Endothelial cell of umbilical vein (primary cell): ENCODE data around the gene RAB14. TPM values are rescaled to one million over a fixed set of nuclear protein-coding genes. Genes with fewer than 3 reads are reported as not detected.

Experiments used
- BruUV-seq: library from RNA; stranded (reverse); fragments of 400-500 nt; replicated peaks from 2 replicates; lab custom pipeline; 2021; lab: Mats Ljungman, UMichigan
- CTCF ChIA-PET: fragments of 300-600, 350-600 bp; sonication (Branson Sonifier 250); formaldehyde crosslinking; loops from one replicate; lab custom pipeline; 2021; ENCODE audit warnings: antibody characterized with exemption, inconsistent platforms; lab: Charles Lee
- POLR2A ChIA-PET: fragments of 300-600, 350-600 bp; sonication (Branson Sonifier 250); formaldehyde crosslinking; loops from one replicate; lab custom pipeline; 2021; ENCODE audit warnings: antibody characterized with exemption, inconsistent platforms; lab: Charles Lee
- DNase-seq: peaks from one replicate; pipeline ENCODE4 v3.0.0-alpha.2; 2011; ENCODE audit warnings: low read depth, low spot score
- FAIRE-seq: peaks from 2 replicates; lab custom pipeline; 2011; peaks lifted over from hg19 to GRCh38; lab: Jason Lieb, UNC
- H2AFZ ChIP-seq: 2 replicates; pipeline ENCODE4 v1.6.0; 2012; ENCODE audit warnings: low read depth, low read length, control low read depth, inconsistent platforms
- H3K27ac ChIP-seq: 2 replicates; pipeline ENCODE4 v1.5.1; 2011; ENCODE audit warnings: low read depth, mild to moderate bottlenecking, control low read depth, low read length, moderate library complexity; ENCODE audit not compliant: insufficient read depth
- H3K27me3 ChIP-seq, 2 experiments: 2 replicates each; pipeline versions ENCODE4 v1.6.0 to v1.6.1; 2011; ENCODE audit warnings: low read length in 2 of 2, mixed read lengths in 1 of 2; ENCODE audit not compliant: control insufficient read depth in 2 of 2, insufficient read depth in 2 of 2
- H3K36me3 ChIP-seq, 2 experiments: 2 replicates in 1 of 2; 3 replicates in 1 of 2; pipeline ENCODE4 v1.5.1; 2011; ENCODE audit warnings: low read length in 2 of 2, mild to moderate bottlenecking in 1 of 2, moderate library complexity in 1 of 2; ENCODE audit not compliant: control insufficient read depth in 2 of 2, insufficient read depth in 2 of 2; ENCODE audit errors: extremely low read depth in 1 of 2
- H3K4me1 ChIP-seq: 3 replicates; pipeline ENCODE4 v1.5.1; 2011; ENCODE audit warnings: mild to moderate bottlenecking, low read length; ENCODE audit not compliant: control insufficient read depth, insufficient read depth; ENCODE audit errors: extremely low read depth
- H3K4me2 ChIP-seq: 2 replicates; pipeline ENCODE4 v1.6.1; 2011; ENCODE audit warnings: low read length, control low read depth, mixed read lengths; ENCODE audit not compliant: insufficient read depth
- H3K4me3 ChIP-seq, 3 experiments: fragments of 200-600 bp in 1 of 3; sonication (generic), shearing (Covaris generic) in 1 of 3; replicated peaks in 1 of 3; 2 replicates each; pipeline ENCODE4 v1.5.1; 2011 to 2016; ENCODE audit warnings: control low read depth in 3 of 3, low read length in 3 of 3, mild to moderate bottlenecking in 2 of 3, inconsistent platforms in 1 of 3, low read depth in 1 of 3, moderate library complexity in 1 of 3; ENCODE audit not compliant: insufficient read depth in 1 of 3
- H3K79me2 ChIP-seq: 2 replicates; pipeline ENCODE4 v1.6.0; 2012; ENCODE audit warnings: low read length, inconsistent platforms; ENCODE audit not compliant: control insufficient read depth, insufficient read depth
- H3K9ac ChIP-seq: replicated peaks from 2 replicates; pipeline ENCODE3; 2011; ENCODE audit warnings: low read length, control low read depth; ENCODE audit not compliant: insufficient read depth; ENCODE audit errors: extremely low read depth
- H3K9me1 ChIP-seq: replicated peaks from 3 replicates; pipeline ENCODE4 v1.6.0; 2011; ENCODE audit warnings: mild to moderate bottlenecking, low read length; ENCODE audit not compliant: control insufficient read depth, insufficient read depth; ENCODE audit errors: extremely low read depth
- H3K9me3 ChIP-seq: replicated peaks from 2 replicates; pipeline ENCODE4 v1.5.1; 2012; ENCODE audit warnings: low read length, inconsistent platforms; ENCODE audit not compliant: control insufficient read depth, insufficient read depth
- H4K20me1 ChIP-seq: replicated peaks from 2 replicates; pipeline ENCODE3; 2011; ENCODE audit warnings: mild to moderate bottlenecking, low read length; ENCODE audit not compliant: control insufficient read depth, insufficient read depth; ENCODE audit errors: extremely low read depth
- EZH2 ChIP-seq: IDR thresholded peaks from 2 replicates; pipeline ENCODE4 v1.6.1; 2012; ENCODE audit warnings: borderline replicate concordance, low read depth, mild to moderate bottlenecking, moderate library complexity, low read length, inconsistent platforms; ENCODE audit not compliant: severe bottlenecking
- FOS ChIP-seq: IDR thresholded peaks from 2 replicates; pipeline ENCODE4 v1.6.1; 2011; ENCODE audit warnings: mild to moderate bottlenecking, low read length, moderate library complexity, borderline replicate concordance; ENCODE audit not compliant: insufficient read depth
- GATA2 ChIP-seq: IDR thresholded peaks from 2 replicates; pipeline ENCODE4 v1.7.0; 2011; ENCODE audit warnings: low read depth, mild to moderate bottlenecking, moderate library complexity, mixed read lengths, low read length; ENCODE audit not compliant: insufficient read length, insufficient read depth
- JUN ChIP-seq: IDR thresholded peaks from 2 replicates; pipeline ENCODE4 v1.6.1; 2011; ENCODE audit warnings: borderline replicate concordance, low read depth; ENCODE audit not compliant: insufficient read length, insufficient read depth
- MAX ChIP-seq: IDR thresholded peaks from 2 replicates; pipeline ENCODE4 v1.6.1; 2011; ENCODE audit not compliant: insufficient read depth, insufficient read length
- MYC ChIP-seq: IDR thresholded peaks from one replicate; pipeline ENCODE4 v1.6.1; 2011; ENCODE audit warnings: mild to moderate bottlenecking, low read depth, low read length
- POLR2A ChIP-seq: IDR thresholded peaks from 2 replicates; pipeline ENCODE4 v1.6.1; 2012; ENCODE audit warnings: low read depth, mild to moderate bottlenecking, control low read depth, low read length
- POLR2AphosphoS5 ChIP-seq: IDR thresholded peaks from 2 replicates; pipeline ENCODE4 v1.6.1; 2012; ENCODE audit warnings: low read depth, mild to moderate bottlenecking, control low read depth, low read length, moderate library complexity; ENCODE audit not compliant: insufficient read depth
- dilution Hi-C: fragments of 300-500 bp; cut with MboI; formaldehyde crosslinking; loops from one replicate; pipeline ENCODE4 v1.15.0; 2019; ENCODE audit warnings: low sequenced_read_pairs; ENCODE audit not compliant: extremely low pct_ligation_motif_present
- intact Hi-C: fragments of 100-400 bp; cut with micrococcal nuclease; formaldehyde crosslinking; loops from one replicate; pipeline ENCODE4 v1.10.0; 2022
- polyA plus RNA-seq, 4 experiments: library from polyadenylated mRNA; depleted of rRNA in 3 of 4; stranded (reverse) in 3 of 4; unstranded in 1 of 4; fragments of >200 nt; gene quantifications; 2 replicates each; pipeline versions ENCODE4 v1.2.1 to v1.2.3, GENCODE V29; 2011 to 2012; ENCODE audit warnings: missing spikeins in 1 of 4
- total RNA-seq: library from RNA; stranded (reverse); gene quantifications from 2 replicates; pipeline ENCODE4 v1.2.3, GENCODE V29; 2021
- TF ChIP-seq, protein P1 (sequence below), 2 donors: IDR thresholded peaks; 1 replicate in 1 of 2; 2 replicates in 1 of 2; pipeline ENCODE4 v1.5.1; 2011; ENCODE audit warnings: low read length in 2 of 2, mild to moderate bottlenecking in 2 of 2, moderate library complexity in 2 of 2, control low read depth in 1 of 2, inconsistent platforms in 1 of 2, low read depth in 1 of 2; ENCODE audit not compliant: insufficient read depth in 1 of 2; ENCODE audit errors: extremely low read depth in 1 of 2

Gene RAB14
- total and polyA plus RNA-seq, 2 donors (not counting 3 experiments of a cell fraction or from before 2014, with no cell fraction given): 18.9 to 79.3 TPM

DNA sequence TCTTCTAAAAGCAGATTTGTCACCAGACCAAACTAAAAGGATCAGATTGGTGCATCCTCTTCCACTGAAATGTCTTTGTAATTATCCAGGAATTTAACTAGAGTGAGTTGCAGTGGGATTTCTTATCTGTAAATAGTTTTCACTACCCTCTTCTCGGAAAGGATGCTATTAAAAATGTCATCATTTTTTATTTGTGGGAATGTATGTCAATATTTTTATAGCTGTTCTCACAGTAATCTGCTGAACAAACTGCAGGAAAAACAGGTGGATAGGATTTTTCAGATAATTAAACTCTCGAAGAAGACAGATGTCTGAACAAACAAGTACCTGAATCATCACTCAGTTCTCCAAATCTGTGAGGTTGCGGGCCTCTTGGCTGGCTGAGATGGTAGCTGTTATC, 62.7 kb downstream of the RAB14 start:
- ChIA-PET POLR2A (no interaction called here), CTCF (interaction anchor here (1.2 kb wide), 1 partner anchor 17 kb away, joined by 4 read pairs; no protein-coding TSS in a partner anchor)
- H3K27me3 ChIP-seq: no peaks in the 10 kb centered on the region
- no peaks in the 10 kb centered on the region for H3K9me3 ChIP-seq
- no peaks in the 10 kb centered on the region for H3K9me1 ChIP-seq
- BruUV-seq: no TSS peak
- no peaks in the 10 kb centered on the region for H3K79me2 ChIP-seq
- FAIRE-seq: no peak
- H3K4me3 ChIP-seq: no peak overlapping the region
- no peaks in the 10 kb centered on the region for H3K4me1 ChIP-seq
- no peak for DNase-seq
- TF ChIP-seq EZH2 (no peak), MYC (no peak), FOS (no peak), GATA2 (no peak), POLR2AphosphoS5 (no peak), MAX (no peak), JUN (no peak), POLR2A (no peak)
- TF ChIP-seq, protein P1, sequence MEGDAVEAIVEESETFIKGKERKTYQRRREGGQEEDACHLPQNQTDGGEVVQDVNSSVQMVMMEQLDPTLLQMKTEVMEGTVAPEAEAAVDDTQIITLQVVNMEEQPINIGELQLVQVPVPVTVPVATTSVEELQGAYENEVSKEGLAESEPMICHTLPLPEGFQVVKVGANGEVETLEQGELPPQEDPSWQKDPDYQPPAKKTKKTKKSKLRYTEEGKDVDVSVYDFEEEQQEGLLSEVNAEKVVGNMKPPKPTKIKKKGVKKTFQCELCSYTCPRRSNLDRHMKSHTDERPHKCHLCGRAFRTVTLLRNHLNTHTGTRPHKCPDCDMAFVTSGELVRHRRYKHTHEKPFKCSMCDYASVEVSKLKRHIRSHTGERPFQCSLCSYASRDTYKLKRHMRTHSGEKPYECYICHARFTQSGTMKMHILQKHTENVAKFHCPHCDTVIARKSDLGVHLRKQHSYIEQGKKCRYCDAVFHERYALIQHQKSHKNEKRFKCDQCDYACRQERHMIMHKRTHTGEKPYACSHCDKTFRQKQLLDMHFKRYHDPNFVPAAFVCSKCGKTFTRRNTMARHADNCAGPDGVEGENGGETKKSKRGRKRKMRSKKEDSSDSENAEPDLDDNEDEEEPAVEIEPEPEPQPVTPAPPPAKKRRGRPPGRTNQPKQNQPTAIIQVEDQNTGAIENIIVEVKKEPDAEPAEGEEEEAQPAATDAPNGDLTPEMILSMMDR (IDR thresholded peaks at IDR 0.05; ENCODE audit: extremely low read depth in 1 of 2, insufficient read depth in 1 of 2, low read depth in 1 of 2, low read length in 2 of 2): no peak
- H2AFZ ChIP-seq: no peak overlapping the region
- dilution Hi-C loops (no loop called here), intact Hi-C loops (no loop called here)
- H3K9ac ChIP-seq: no peak overlapping the region
- H4K20me1 ChIP-seq: no peaks in the 10 kb centered on the region
- H3K27ac ChIP-seq: no peak overlapping the region
- peaks cover 15 to 18% of the 10 kb centered on the region in 2 experiments for H3K36me3 ChIP-seq
- H3K4me2 ChIP-seq: no peak overlapping the region
